Activated CD4-positive, alpha-beta T cell treated with anti-CD3 and anti-CD28 coated beads, Interleukin-2, amount 10 ng/mL, durations not matched to agents 7 days and 5 days (primary cell): ENCODE measurements around the gene PAWR. TPM values are rescaled to one million over a fixed set of nuclear protein-coding genes. Genes with fewer than 3 reads are reported as not detected.
"Not testable (repeated sequence)": the region's sequence is repeated elsewhere in the genome, so short reads cannot be mapped to it uniquely, and the experiment has no call there.

Source experiments
- CTCF ChIA-PET: fragments of 350-600 bp; sonication (Branson Sonifier 250); formaldehyde crosslinking; loops from one replicate; lab custom pipeline; 2021; ENCODE audit warnings: antibody characterized with exemption; lab: Charles Lee
- POLR2A ChIA-PET: fragments of 350-600 bp; sonication (Branson Sonifier 250); formaldehyde crosslinking; loops from one replicate; lab custom pipeline; 2021; ENCODE audit warnings: antibody characterized with exemption; lab: Charles Lee
- DNase-seq: peaks from one replicate; pipeline ENCODE4 v3.0.0-alpha.2; 2020
- H3K27ac Mint-ChIP-seq: one replicate; pipeline ENCODE4 v1.8.0; 2021; ENCODE audit warnings: mild to moderate bottlenecking, moderate library complexity, mixed read lengths
- H3K27me3 Mint-ChIP-seq: one replicate; pipeline ENCODE4 v1.8.0; 2021; ENCODE audit warnings: mixed read lengths
- H3K36me3 Mint-ChIP-seq: one replicate; pipeline ENCODE4 v1.8.0; 2021; ENCODE audit warnings: low read depth, mixed read lengths
- H3K4me1 Mint-ChIP-seq: one replicate; pipeline ENCODE4 v1.8.0; 2021; ENCODE audit warnings: mixed read lengths
- H3K4me3 Mint-ChIP-seq: one replicate; pipeline ENCODE4 v1.8.0; 2021; ENCODE audit warnings: mild to moderate bottlenecking, moderate library complexity, mixed read lengths
- H3K9me3 Mint-ChIP-seq: one replicate; pipeline ENCODE4 v1.8.0; 2021; ENCODE audit warnings: mixed read lengths
- total RNA-seq, 2 experiments: library from RNA; stranded (reverse); gene quantifications; one replicate each; pipeline ENCODE4 v1.2.3, GENCODE V29; 2021

PAWR gene
- total RNA-seq, 2 experiments from 2014 or later: 7.6 to 8.0 TPM

GRCh38 chr12:79591988-79592387, 98.8 kb downstream of the PAWR start:
- no peaks in the 10 kb centered on the region for H3K4me1 Mint-ChIP-seq
- H3K4me3 Mint-ChIP-seq: no peak overlapping the region
- ChIA-PET POLR2A (no interaction called here), CTCF (no interaction called here)
- H3K9me3 Mint-ChIP-seq: no peaks in the 10 kb centered on the region
- H3K27ac Mint-ChIP-seq: no peak overlapping the region
- H3K27me3 Mint-ChIP-seq: no peaks in the 10 kb centered on the region
- no peak for DNase-seq
- no peaks in the 10 kb centered on the region for H3K36me3 Mint-ChIP-seq

- Mint-ChIP-seq H3K27ac (no peak overlapping the region), H3K27me3 (no peaks in the 10 kb centered on the region), H3K4me3 (no peak overlapping the region), H3K4me1 (no peaks in the 10 kb centered on the region), H3K9me3 (no peaks in the 10 kb centered on the region), H3K36me3 (no peaks in the 10 kb centered on the region)
- DNase-seq: no peak
- ChIA-PET POLR2A (no interaction called here), CTCF (no interaction called here)
These were observed 100.0 kb downstream of the PAWR start for GRCh38 chr12:79590751-79591150.

GRCh38 chr12:79587368-79587767, 103.4 kb downstream of the PAWR start:
- H3K4me1 Mint-ChIP-seq: no peaks in the 10 kb centered on the region
- H3K4me3 Mint-ChIP-seq: no peak overlapping the region
- H3K27ac Mint-ChIP-seq: no peak overlapping the region
- ChIA-PET CTCF (no interaction called here), POLR2A (no interaction called here)
- H3K9me3 Mint-ChIP-seq: no peaks in the 10 kb centered on the region
- H3K27me3 Mint-ChIP-seq: no peaks in the 10 kb centered on the region
- DNase-seq: no peak
- no peaks in the 10 kb centered on the region for H3K36me3 Mint-ChIP-seq

GRCh38 chr12:79585147-79585546, 105.6 kb downstream of the PAWR start:
- no peaks in the 10 kb centered on the region for H3K9me3 Mint-ChIP-seq
- H3K27me3 Mint-ChIP-seq: no peaks in the 10 kb centered on the region
- ChIA-PET CTCF (no interaction called here), POLR2A (no interaction called here)
- H3K4me3 Mint-ChIP-seq: no peak overlapping the region
- DNase-seq: no peak
- no peaks in the 10 kb centered on the region for H3K4me1 Mint-ChIP-seq
- H3K36me3 Mint-ChIP-seq: no peaks in the 10 kb centered on the region
- no peak overlapping the region for H3K27ac Mint-ChIP-seq

GRCh38 chr12:79573820-79574219, 116.9 kb downstream of the PAWR start:
- Mint-ChIP-seq H3K27me3 (no peaks in the 10 kb centered on the region), H3K9me3 (peaks cover 15% of the 10 kb centered on the region), H3K4me3 (no peak overlapping the region), H3K4me1 (no peaks in the 10 kb centered on the region), H3K27ac (no peak overlapping the region), H3K36me3 (peaks cover 4% of the 10 kb centered on the region)
- ChIA-PET CTCF (no interaction called here), POLR2A (no interaction called here)
- no peak for DNase-seq

- no peak overlapping the region for H3K4me3 Mint-ChIP-seq
- H3K27ac Mint-ChIP-seq: no peak overlapping the region
- POLR2A ChIA-PET: no interaction called here
- no peaks in the 10 kb centered on the region for H3K27me3 Mint-ChIP-seq
- H3K4me1 Mint-ChIP-seq: peaks cover 2% of the 10 kb centered on the region
- H3K9me3 Mint-ChIP-seq: peaks cover 14% of the 10 kb centered on the region
- H3K36me3 Mint-ChIP-seq: peaks cover 4% of the 10 kb centered on the region
- no peak for DNase-seq
- CTCF ChIA-PET: no interaction called here
These were observed 121.1 kb downstream of the PAWR start for GRCh38 chr12:79569679-79570078.

GRCh38 chr12:79567175-79567563, 123.6 kb downstream of the PAWR start:
- no peaks in the 10 kb centered on the region for H3K27me3 Mint-ChIP-seq
- H3K9me3 Mint-ChIP-seq: peaks cover 5% of the 10 kb centered on the region
- ChIA-PET CTCF (no interaction called here), POLR2A (interaction anchor here (0.8 kb wide), 1 partner anchor 261 kb away, joined by 5 read pairs; no protein-coding TSS in a partner anchor)
- no peaks in the 10 kb centered on the region for H3K36me3 Mint-ChIP-seq
- no peak overlapping the region for H3K4me3 Mint-ChIP-seq
- H3K4me1 Mint-ChIP-seq: peaks cover 2% of the 10 kb centered on the region
- H3K27ac Mint-ChIP-seq: no peak overlapping the region
- no peak for DNase-seq

GRCh38 chr12:79566452-79567174, 124.2 kb downstream of the PAWR start:
- CTCF ChIA-PET: no interaction called here
- Mint-ChIP-seq H3K27me3 (no peaks in the 10 kb centered on the region), H3K27ac (no peak overlapping the region), H3K9me3 (peaks cover 5% of the 10 kb centered on the region), H3K4me1 (peaks cover 2% of the 10 kb centered on the region), H3K36me3 (no peaks in the 10 kb centered on the region), H3K4me3 (no peak overlapping the region)
- no peak for DNase-seq
- POLR2A ChIA-PET: interaction anchor here (0.8 kb wide), 1 partner anchor 262 kb away, joined by 5 read pairs; no protein-coding TSS in a partner anchor

GRCh38 chr12:79564727-79565350, 125.9 kb downstream of the PAWR start:
- CTCF ChIA-PET, H3K4me3 Mint-ChIP-seq, H3K36me3 Mint-ChIP-seq, H3K4me1 Mint-ChIP-seq, DNase-seq, H3K9me3 Mint-ChIP-seq, POLR2A ChIA-PET, H3K27me3 Mint-ChIP-seq, H3K27ac Mint-ChIP-seq: not testable (repeated sequence)

GRCh38 chr12:79563021-79563740, 127.6 kb downstream of the PAWR start:
- Mint-ChIP-seq H3K4me3 (no peak overlapping the region), H3K9me3 (no peaks in the 10 kb centered on the region), H3K4me1 (peaks cover 2% of the 10 kb centered on the region), H3K27me3 (no peaks in the 10 kb centered on the region), H3K27ac (no peak overlapping the region), H3K36me3 (no peaks in the 10 kb centered on the region)
- DNase-seq: no peak
- CTCF ChIA-PET: no interaction called here
- POLR2A ChIA-PET: no interaction called here

- Mint-ChIP-seq H3K36me3 (no peaks in the 10 kb centered on the region), H3K27me3 (no peaks in the 10 kb centered on the region)
- CTCF ChIA-PET: no interaction called here
These were observed 129.2 kb downstream of the PAWR start for GRCh38 chr12:79561401-79562132.

GRCh38 chr12:79560225-79560889, 130.4 kb downstream of the PAWR start:
- H3K4me3 Mint-ChIP-seq: no peak overlapping the region
- H3K27me3 Mint-ChIP-seq: no peaks in the 10 kb centered on the region
- DNase-seq: no peak
- H3K27ac Mint-ChIP-seq: no peak overlapping the region
- ChIA-PET CTCF (no interaction called here), POLR2A (no interaction called here)
- no peaks in the 10 kb centered on the region for H3K9me3 Mint-ChIP-seq
- no peaks in the 10 kb centered on the region for H3K4me1 Mint-ChIP-seq
- no peaks in the 10 kb centered on the region for H3K36me3 Mint-ChIP-seq

More at GRCh38 chr12:79561401-79562132, 129.2 kb downstream of the PAWR start:
- H3K9me3 Mint-ChIP-seq: no peaks in the 10 kb centered on the region
- no peak for DNase-seq
- POLR2A ChIA-PET: no interaction called here
- H3K27ac Mint-ChIP-seq: no peak overlapping the region
- H3K4me1 Mint-ChIP-seq: peaks cover 2% of the 10 kb centered on the region
- H3K4me3 Mint-ChIP-seq: no peak overlapping the region
